Measurements from ENCODE around the gene IGSF9B. TPM values are rescaled to one million over a fixed set of nuclear protein-coding genes. Genes with fewer than 3 reads are reported as not detected.
A peak's percentile ranks its signal among the peaks of the same experiment; 100 is the strongest.

Gene IGSF9B
- total RNA-seq, 1 experiment from 2014 or later, result 10.1 TPM

DNA sequence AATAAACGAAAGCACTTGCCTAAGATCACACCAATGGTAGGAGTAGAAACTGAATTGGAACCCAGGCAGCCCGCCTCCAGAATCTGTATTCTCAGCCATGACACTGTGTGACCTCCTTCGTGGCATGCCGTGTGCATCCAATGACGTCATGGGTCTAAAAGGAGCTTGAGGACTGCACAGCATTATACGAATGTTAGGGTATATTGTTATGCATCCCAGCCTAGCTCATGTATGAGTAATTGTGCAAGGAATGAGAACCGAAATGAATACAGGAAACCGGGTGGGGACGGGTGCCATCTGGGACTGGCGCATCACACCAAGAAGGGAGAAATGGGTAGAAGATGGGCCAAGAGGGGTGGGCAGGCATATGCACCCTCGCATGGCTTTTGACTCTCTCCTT is 12.3 kb upstream of the IGSF9B start:
- no TSS peak for BruUV-seq (replicated peaks)

DNA sequence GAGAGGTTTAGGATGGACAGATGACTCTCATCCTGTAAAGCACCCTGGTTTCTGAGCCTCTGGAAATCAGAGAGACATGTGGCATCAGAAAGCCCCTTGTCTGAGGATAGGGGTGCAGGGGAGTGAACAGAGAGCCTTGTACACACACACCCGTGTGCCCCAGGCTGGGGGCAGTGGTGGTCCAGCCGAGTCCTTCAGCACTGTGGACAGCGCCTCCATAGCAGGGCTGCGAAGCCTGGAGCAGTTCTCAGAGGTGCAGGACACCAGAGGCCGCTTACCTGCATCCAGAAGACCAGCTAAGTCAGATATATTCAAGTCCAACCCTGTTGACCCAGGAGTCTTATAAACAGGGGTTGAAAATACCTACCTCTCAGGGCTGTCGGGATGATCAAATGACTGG is 11.5 kb upstream of the IGSF9B start:
- no peak overlapping the region for H3K4me3 ChIP-seq (ENCODE audit: low read depth, low read length, poor library complexity, severe bottlenecking)
- H3K27me3 ChIP-seq (replicated peaks; ENCODE audit: insufficient read depth, low read depth, low read length, poor library complexity), result no peaks in the 10 kb centered on the region
- ChIA-PET POLR2A (ENCODE audit: low non-redundant PET) (no interaction called here), CTCF (no interaction called here)
- TF ChIP-seq, protein P1, sequence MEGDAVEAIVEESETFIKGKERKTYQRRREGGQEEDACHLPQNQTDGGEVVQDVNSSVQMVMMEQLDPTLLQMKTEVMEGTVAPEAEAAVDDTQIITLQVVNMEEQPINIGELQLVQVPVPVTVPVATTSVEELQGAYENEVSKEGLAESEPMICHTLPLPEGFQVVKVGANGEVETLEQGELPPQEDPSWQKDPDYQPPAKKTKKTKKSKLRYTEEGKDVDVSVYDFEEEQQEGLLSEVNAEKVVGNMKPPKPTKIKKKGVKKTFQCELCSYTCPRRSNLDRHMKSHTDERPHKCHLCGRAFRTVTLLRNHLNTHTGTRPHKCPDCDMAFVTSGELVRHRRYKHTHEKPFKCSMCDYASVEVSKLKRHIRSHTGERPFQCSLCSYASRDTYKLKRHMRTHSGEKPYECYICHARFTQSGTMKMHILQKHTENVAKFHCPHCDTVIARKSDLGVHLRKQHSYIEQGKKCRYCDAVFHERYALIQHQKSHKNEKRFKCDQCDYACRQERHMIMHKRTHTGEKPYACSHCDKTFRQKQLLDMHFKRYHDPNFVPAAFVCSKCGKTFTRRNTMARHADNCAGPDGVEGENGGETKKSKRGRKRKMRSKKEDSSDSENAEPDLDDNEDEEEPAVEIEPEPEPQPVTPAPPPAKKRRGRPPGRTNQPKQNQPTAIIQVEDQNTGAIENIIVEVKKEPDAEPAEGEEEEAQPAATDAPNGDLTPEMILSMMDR (conservative IDR thresholded peaks at IDR 0.05; ENCODE audit: low read depth, low read length), result no peak
- DNase-seq (ENCODE audit: low spot score), result no peak
- H3K27ac ChIP-seq (ENCODE audit: low read depth, low read length, poor library complexity, severe bottlenecking), result no peak overlapping the region
- no peaks in the 10 kb centered on the region for H3K4me1 ChIP-seq (ENCODE audit: insufficient read depth, low read length, poor library complexity, severe bottlenecking)
- BruUV-seq (replicated peaks), result no TSS peak
- intact Hi-C loops (cut with micrococcal nuclease; ENCODE audit: unreplicated experiment), result no loop called here
- no peaks in the 10 kb centered on the region for H3K36me3 ChIP-seq (ENCODE audit: insufficient read depth, low read length, poor library complexity, severe bottlenecking)
- H3K9me3 ChIP-seq (ENCODE audit: low read depth, low read length, poor library complexity, severe bottlenecking), result no peaks in the 10 kb centered on the region

More for the DNA sequence above, 12.3 kb upstream of the IGSF9B start:
- Histone ChIP-seq H3K4me1 (ENCODE audit: insufficient read depth, low read length, poor library complexity, severe bottlenecking) (no peaks in the 10 kb centered on the region), H3K4me3 (ENCODE audit: low read depth, low read length, poor library complexity, severe bottlenecking) (no peak overlapping the region), H3K27ac (ENCODE audit: low read depth, low read length, poor library complexity, severe bottlenecking) (no peak overlapping the region), H3K36me3 (ENCODE audit: insufficient read depth, low read length, poor library complexity, severe bottlenecking) (no peaks in the 10 kb centered on the region), H3K9me3 (ENCODE audit: low read depth, low read length, poor library complexity, severe bottlenecking) (no peaks in the 10 kb centered on the region), H3K27me3 (replicated peaks; ENCODE audit: insufficient read depth, low read depth, low read length, poor library complexity) (no peaks in the 10 kb centered on the region)
- POLR2A ChIA-PET (ENCODE audit: low non-redundant PET), result no interaction called here
- intact Hi-C loops (cut with micrococcal nuclease; ENCODE audit: unreplicated experiment), result no loop called here
- CTCF ChIA-PET, result no interaction called here
- no peak for DNase-seq (ENCODE audit: low spot score)
- TF ChIP-seq EZH2 (IDR thresholded peaks at IDR 0.05; ENCODE audit: borderline replicate concordance, low read depth, low read length, poor library complexity, severe bottlenecking), result no peak
- TF ChIP-seq, protein P1 (conservative IDR thresholded peaks at IDR 0.05; ENCODE audit: low read depth, low read length), result no peak

DNA sequence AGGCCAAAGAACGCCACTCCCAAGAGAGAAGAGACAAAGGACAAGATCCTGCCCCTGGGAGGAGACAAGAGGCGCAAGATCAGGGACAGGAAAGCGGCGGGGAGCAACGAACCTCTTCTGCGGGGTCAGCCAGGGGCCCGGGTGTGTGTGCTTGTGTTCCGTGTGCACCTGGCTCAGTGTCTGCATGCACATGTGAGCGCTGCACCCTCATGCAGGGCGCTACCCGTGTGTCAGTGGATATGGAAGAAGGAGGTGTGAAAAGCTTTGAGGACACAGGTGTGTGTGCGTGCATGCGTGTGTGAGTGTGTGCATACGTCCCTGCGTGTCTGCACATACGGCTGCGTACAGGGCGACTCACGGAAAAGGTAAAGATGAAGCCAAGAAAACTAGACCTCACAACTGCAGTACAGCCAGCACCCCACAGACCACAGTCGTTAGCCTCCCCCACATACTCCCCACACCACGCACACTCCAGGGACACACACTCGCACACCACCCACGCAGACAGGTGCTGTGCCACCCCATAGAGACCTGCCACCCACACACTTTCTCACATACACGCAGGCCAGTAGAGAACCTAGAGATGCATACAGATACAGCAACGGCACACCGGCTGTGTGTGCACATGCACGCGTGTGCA is 11.0 kb upstream of the IGSF9B start:
- ChIA-PET CTCF (no interaction called here), POLR2A (ENCODE audit: low non-redundant PET) (no interaction called here)
- no TSS peak for BruUV-seq (replicated peaks)
- H3K4me3 ChIP-seq (ENCODE audit: low read depth, low read length, poor library complexity, severe bottlenecking), result peak overlapping the region; percentile 25
- intact Hi-C loops (cut with micrococcal nuclease; ENCODE audit: unreplicated experiment), result loop anchor here (1.0 kb wide), 1 partner anchor 172 kb away; no protein-coding TSS in a partner anchor
- H3K9me3 ChIP-seq (ENCODE audit: low read depth, low read length, poor library complexity, severe bottlenecking), result no peaks in the 10 kb centered on the region
- no peaks in the 10 kb centered on the region for H3K4me1 ChIP-seq (ENCODE audit: insufficient read depth, low read length, poor library complexity, severe bottlenecking)
- DNase-seq (ENCODE audit: low spot score), result no peak
- H3K27me3 ChIP-seq (replicated peaks; ENCODE audit: insufficient read depth, low read depth, low read length, poor library complexity), result no peaks in the 10 kb centered on the region
- no peak overlapping the region for H3K27ac ChIP-seq (ENCODE audit: low read depth, low read length, poor library complexity, severe bottlenecking)
- no peaks in the 10 kb centered on the region for H3K36me3 ChIP-seq (ENCODE audit: insufficient read depth, low read length, poor library complexity, severe bottlenecking)
- TF ChIP-seq EZH2 (IDR thresholded peaks at IDR 0.05; ENCODE audit: borderline replicate concordance, low read depth, low read length, poor library complexity, severe bottlenecking), result no peak
